Stomach (tissue), 9 donors: Measurements from ENCODE around the gene PTPRF. TPM values are rescaled to one million over a fixed set of nuclear protein-coding genes. Genes with fewer than 3 reads are reported as not detected.

Experiments used
- DNase-seq, 2 donors: peaks; one replicate each; pipeline versions ENCODE4 v3.0.0 to v3.0.0-alpha.2; 2013 to 2019
- H3K27ac ChIP-seq, 5 donors: fragments of 200-600 bp in 4 of 5; sonication (generic) in 4 of 5; one replicate each; pipeline ENCODE4 v1.5.1; 2013 to 2019; ENCODE audit warnings: mild to moderate bottlenecking in 1 of 5, moderate library complexity in 1 of 5
- H3K27me3 ChIP-seq, 3 donors: fragments of 200-600 bp; sonication (generic); one replicate each; pipeline ENCODE4 v1.5.1; 2017 to 2019; ENCODE audit warnings: mixed run types in 1 of 3
- H3K36me3 ChIP-seq, 4 donors: fragments of 200-600 bp; sonication (generic); 1 replicate in 3 of 4; 2 replicates in 1 of 4; pipeline ENCODE4 v1.5.1; 2016 to 2019
- H3K4me1 ChIP-seq, 4 donors: fragments of 200-600 bp; sonication (generic); one replicate each; pipeline ENCODE4 v1.5.1; 2016 to 2019
- H3K4me3 ChIP-seq, 4 donors: fragments of 200-600 bp; sonication (generic) in 3 of 4; one replicate each; pipeline ENCODE4 v1.5.1; 2016 to 2019; ENCODE audit warnings: mild to moderate bottlenecking in 1 of 4
- H3K9me3 ChIP-seq, 4 donors: fragments of 200-600 bp; sonication (generic); one replicate each; pipeline ENCODE4 v1.5.1; 2016 to 2019
- CTCF ChIP-seq, 7 experiments: fragments of 450-650 bp in 4 of 7; fragments of 200-600 bp in 3 of 7; sonication (generic) in 3 of 7; IDR thresholded peaks; one replicate each; pipeline ENCODE4 v1.5.1; 2016 to 2019; ENCODE audit warnings: antibody characterized with exemption in 7 of 7, control low read depth in 2 of 7, mild to moderate bottlenecking in 1 of 7
- EP300 ChIP-seq: sonication (generic); formaldehyde crosslinking; IDR thresholded peaks from one replicate; pipeline ENCODE4 v1.6.1; 2017; ENCODE audit warnings: antibody characterized with exemption
- POLR2A ChIP-seq, 4 donors: fragments of 450-650 bp; IDR thresholded peaks; one replicate each; pipeline ENCODE4 v1.6.1; 2016; ENCODE audit warnings: antibody characterized with exemption in 4 of 4, control low read depth in 2 of 4, mild to moderate bottlenecking in 1 of 4, moderate library complexity in 1 of 4
- POLR2AphosphoS5 ChIP-seq, 3 donors: sonication (generic); formaldehyde crosslinking; IDR thresholded peaks; one replicate each; pipeline ENCODE4 v1.6.1; 2016; ENCODE audit warnings: antibody characterized with exemption in 3 of 3
- WGBS, 5 donors: extraction: QIAGEN DNeasy Blood & Tissue Kit in 3 of 5; methylation state at CpG; one replicate each; pipeline versions ENCODE4 v1.1.5 to v1.1.7; 2013 to 2018; 5-methylcytosine and 5-hydroxymethylcytosine counted together
- intact Hi-C: fragments of 100-400 bp; cut with DNase I; formaldehyde crosslinking; loops from one replicate; pipeline ENCODE4 v1.15.1; 2023; ENCODE audit warnings: low total_unique reads
- polyA plus RNA-seq, 3 donors: library from polyadenylated mRNA; stranded (reverse); fragments of 200-250 nt; gene quantifications; one replicate each; pipeline ENCODE4 v1.2.3, GENCODE V29; 2013
- total RNA-seq, 5 donors: library from RNA; depleted of rRNA; stranded (reverse); fragments of >200 nt; gene quantifications; one replicate each; pipeline versions ENCODE4 v1.1.0 to v1.2.3, GENCODE V29; 2014 to 2016
- donor health status: healthy with polysubstance abuse.
- donor health status: Bipolar disorder and iron deficiency.
- donor health status: healthy.

PTPRF gene
- total and polyA plus RNA-seq, 8 donors, result 11.3 to 282 (median 82.0) TPM

DNA sequence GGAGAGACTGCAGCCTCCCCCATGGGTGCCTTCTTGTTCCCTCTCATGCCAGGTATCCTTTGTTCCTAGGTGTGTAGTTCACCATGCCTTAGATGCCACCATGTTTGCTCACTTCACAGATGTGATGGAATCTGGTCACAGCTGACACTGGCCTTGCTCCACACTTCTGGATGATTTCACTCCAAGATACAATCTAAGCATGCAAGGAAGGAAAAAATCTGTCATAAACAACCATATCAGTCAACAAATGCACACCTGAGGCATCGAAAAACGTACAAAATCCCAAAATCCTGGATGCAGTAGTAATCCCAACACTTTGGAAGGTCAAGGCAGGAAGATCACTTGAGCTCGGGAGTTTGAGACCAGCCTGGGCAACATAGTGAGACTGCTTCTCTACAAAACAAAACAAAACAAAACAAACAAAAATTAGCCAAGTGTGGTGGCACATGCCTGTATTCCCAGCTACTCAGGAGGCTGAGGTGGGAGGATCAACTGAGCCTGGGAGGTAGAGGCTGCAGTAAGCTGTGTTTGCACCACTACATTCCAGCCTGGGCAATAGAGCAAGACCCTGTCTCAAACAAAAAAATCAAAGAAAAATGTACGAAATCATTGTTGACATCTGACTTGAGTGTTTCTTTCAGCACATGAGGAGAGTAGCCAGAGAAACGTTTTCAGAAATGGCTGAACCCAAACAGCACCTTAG is 17.1 kb upstream of the PTPRF start:
- intact Hi-C loops, result no loop called here
- no peak for DNase-seq

DNA sequence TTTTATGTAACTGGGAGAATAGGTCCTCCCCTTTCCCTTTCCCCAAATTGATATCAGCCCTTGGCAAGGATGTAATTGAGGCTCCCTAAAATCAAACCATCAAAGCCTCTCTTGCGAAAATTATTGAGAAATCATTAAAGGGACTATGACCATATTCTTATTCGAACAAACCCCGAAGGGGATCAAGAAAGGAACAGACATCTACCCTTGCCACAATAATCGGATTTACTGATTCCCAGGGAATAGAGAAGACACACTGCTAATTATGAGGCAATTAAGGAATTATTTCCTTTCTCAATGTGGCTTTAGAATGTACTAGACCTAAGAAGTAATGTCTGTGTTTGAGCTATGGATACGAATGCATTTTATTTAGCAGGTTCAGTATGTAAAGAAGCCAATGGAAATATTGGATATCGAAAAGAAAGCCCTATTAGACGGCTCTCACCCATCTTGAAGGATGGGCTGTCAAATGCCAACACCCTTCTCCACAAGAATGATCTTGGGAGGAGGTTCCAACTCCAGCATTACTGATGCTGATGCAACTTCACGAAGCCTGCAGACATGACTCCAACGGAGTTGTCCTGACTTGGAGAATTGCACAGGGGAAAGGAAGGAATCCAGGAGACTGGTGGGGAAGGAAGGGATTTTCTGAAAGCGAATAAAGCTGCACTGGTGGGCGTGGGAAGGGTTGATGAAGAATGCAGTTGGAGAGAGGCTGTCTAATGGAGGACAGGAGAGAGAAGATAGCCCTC is 11.6 kb upstream of the PTPRF start:
- TF ChIP-seq POLR2A (IDR thresholded peaks at IDR 0.05) (no peak), CTCF (IDR thresholded peaks at IDR 0.05) (no peak), POLR2AphosphoS5 (IDR thresholded peaks at IDR 0.05) (no peak), EP300 (no peak)
- intact Hi-C loops, result no loop called here
- no peak for DNase-seq

More for the DNA sequence above, 17.1 kb upstream of the PTPRF start:
- Histone ChIP-seq H3K36me3 (no peaks in the 10 kb centered on the region), H3K9me3 (no peaks in the 10 kb centered on the region), H3K27me3 (no peaks in the 10 kb centered on the region), H3K27ac (no peak overlapping the region), H3K4me1 (no peaks in the 10 kb centered on the region), H3K4me3 (no peak overlapping the region)
- TF ChIP-seq CTCF (IDR thresholded peaks at IDR 0.05) (no peak), POLR2AphosphoS5 (IDR thresholded peaks at IDR 0.05) (no peak)
- 68 to 79% (median 77%) methylated on average over 5 of the region's 5 CpGs for WGBS, 5 donors

DNA sequence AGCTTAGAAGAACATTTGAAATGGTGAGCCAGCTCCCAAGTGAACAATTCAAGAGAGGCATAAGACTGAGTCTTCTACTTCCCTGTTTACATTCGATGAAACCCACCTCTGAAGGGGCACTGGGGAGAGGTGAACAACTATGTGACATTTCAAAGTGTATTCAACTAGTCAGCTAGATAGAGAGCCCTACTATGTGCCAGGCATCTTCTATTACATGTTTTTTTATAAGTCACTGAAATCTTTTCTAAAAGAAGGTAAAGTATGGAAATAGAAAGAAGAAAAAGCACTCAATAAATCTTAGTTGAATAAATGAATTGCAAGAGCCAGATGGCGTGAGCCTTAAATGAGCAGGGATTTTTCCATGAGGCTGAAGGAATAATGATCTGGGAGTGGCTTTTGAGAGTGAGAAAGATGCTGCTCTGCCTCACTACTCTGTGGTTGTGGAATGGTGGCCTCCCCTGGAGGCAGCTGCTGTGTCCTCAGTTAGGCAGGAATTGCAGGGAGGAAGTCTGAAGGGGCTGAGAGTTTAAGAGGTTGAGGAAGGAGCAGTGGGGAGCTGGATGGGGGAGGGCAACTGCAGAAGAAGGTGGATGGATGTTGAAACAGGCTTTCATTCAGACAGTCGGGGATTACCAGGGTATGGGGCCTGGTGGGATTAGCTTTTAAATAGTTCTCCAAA is 10.4 kb upstream of the PTPRF start:
- intact Hi-C loops, result no loop called here
- peaks cover 0 to 14% (median 0%) of the 10 kb centered on the region in 3 donors for H3K27me3 ChIP-seq
- DNase-seq, result no peak

More for the DNA sequence above, 11.6 kb upstream of the PTPRF start:
- H3K4me1 ChIP-seq, result no peaks in the 10 kb centered on the region
- no peaks in the 10 kb centered on the region for H3K9me3 ChIP-seq
- peaks cover 0 to 14% (median 0%) of the 10 kb centered on the region in 3 donors for H3K27me3 ChIP-seq
- no peak overlapping the region for H3K4me3 ChIP-seq
- WGBS, 5 donors, result 87 to 91% (median 90%) methylated on average over 11 of the region's 11 CpGs
- no peak overlapping the region for H3K27ac ChIP-seq
- H3K36me3 ChIP-seq, result no peaks in the 10 kb centered on the region

DNA sequence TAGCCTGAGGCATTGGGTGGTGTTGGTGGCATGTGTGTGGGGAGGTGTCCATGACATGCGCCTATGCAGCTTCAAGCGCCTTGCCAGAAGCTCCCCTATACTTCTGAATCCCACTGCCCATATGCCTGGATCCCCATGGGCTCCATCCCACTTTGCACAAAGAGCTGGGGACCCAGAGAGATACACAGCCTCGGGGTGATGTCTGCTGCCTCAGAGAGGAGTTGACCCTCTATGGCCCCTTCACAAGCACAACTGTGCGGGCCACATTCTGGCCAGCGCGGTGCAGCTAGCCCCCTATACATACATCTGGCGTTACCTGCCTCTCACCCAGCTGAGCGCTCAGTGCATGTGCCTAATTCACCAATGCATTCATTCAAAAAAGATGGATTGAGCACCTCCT is 9.6 kb upstream of the PTPRF start:
- DNase-seq, result no peak
- no peaks in the 10 kb centered on the region for H3K9me3 ChIP-seq
- no peak for TF ChIP-seq CTCF (IDR thresholded peaks at IDR 0.05)
- no peak for TF ChIP-seq EP300
- H3K36me3 ChIP-seq, result no peaks in the 10 kb centered on the region
- intact Hi-C loops, result no loop called here
- H3K4me3 ChIP-seq, result no peak overlapping the region
- 91 to 96% (median 94%) methylated on average over 7 to 8 of the region's 8 CpGs for WGBS, 5 donors
- H3K4me1 ChIP-seq, result no peaks in the 10 kb centered on the region
- H3K27me3 ChIP-seq, result peaks cover 0 to 14% (median 0%) of the 10 kb centered on the region in 3 donors
- no peak overlapping the region for H3K27ac ChIP-seq

More for the DNA sequence above, 10.4 kb upstream of the PTPRF start:
- H3K4me1 ChIP-seq, result no peaks in the 10 kb centered on the region
- no peaks in the 10 kb centered on the region for H3K9me3 ChIP-seq
- H3K4me3 ChIP-seq, result no peak overlapping the region
- 63 to 76% (median 68%) methylated on average over 3 of the region's 3 CpGs for WGBS, 5 donors
- H3K36me3 ChIP-seq, result no peaks in the 10 kb centered on the region
- TF ChIP-seq EP300, result no peak
- TF ChIP-seq POLR2AphosphoS5 (IDR thresholded peaks at IDR 0.05), result no peak
- no peak for TF ChIP-seq POLR2A (IDR thresholded peaks at IDR 0.05)
- no peak overlapping the region for H3K27ac ChIP-seq
